Measurements from ENCODE around the gene BTBD16. TPM values are rescaled to one million over a fixed set of nuclear protein-coding genes. Genes with fewer than 3 reads are reported as not detected.

The BTBD16 gene
- total and polyA plus RNA-seq, 2 of the 13 experiments (the other 11 are each of a cell fraction or from before 2014, with no cell fraction given): 5.0 to 11.9 TPM

GRCh38 chr10:122374859-122375678, 104.0 kb downstream of the BTBD16 start (continued):
- TF ChIP-seq SRSF4 (IDR thresholded peaks at IDR 0.05; ENCODE audit: low read depth, low read length, poor library complexity, severe bottlenecking) (no peak), BORCS8-MEF2B (CRISPR knock-in tag; IDR thresholded peaks at IDR 0.05) (peak; percentile 18; the same call in 1 of the 2 replicates), ZNF12 (CRISPR knock-in tag; IDR thresholded peaks at IDR 0.05) (no peak), ZNF10 (CRISPR knock-in tag; IDR thresholded peaks at IDR 0.05; ENCODE audit: borderline replicate concordance, low read depth) (no peak), ZBTB34 (CRISPR knock-in tag; IDR thresholded peaks at IDR 0.05) (no peak), RXRA (CRISPR knock-in tag; IDR thresholded peaks at IDR 0.05) (0 out of 2 replicates have a peak, but pooled peaks have one; percentile 18), HNRNPL (IDR thresholded peaks at IDR 0.05; ENCODE audit: low read depth, low read length) (peak; percentile 82), SMC3 (IDR thresholded peaks at IDR 0.05; ENCODE audit: low read length) (no peak), AHDC1 (CRISPR knock-in tag; IDR thresholded peaks at IDR 0.05; ENCODE audit: borderline replicate concordance) (no peak), HMG20B (CRISPR knock-in tag; conservative IDR thresholded peaks at IDR 0.05) (no peak), GTF2F1 (IDR thresholded peaks at IDR 0.05; ENCODE audit: low read length) (no peak), ZNF543 (CRISPR knock-in tag; IDR thresholded peaks at IDR 0.05) (0 out of 2 replicates have a peak, but pooled peaks have one; percentile 33), ZNF337 (CRISPR knock-in tag; IDR thresholded peaks at IDR 0.05; ENCODE audit: borderline replicate concordance, low read depth) (peak; percentile 79; the same call in 1 of the 2 replicates), SP5 (CRISPR knock-in tag; IDR thresholded peaks at IDR 0.05; ENCODE audit: borderline replicate concordance, low read depth) (no peak)
- TF ChIP-seq, protein P1, sequence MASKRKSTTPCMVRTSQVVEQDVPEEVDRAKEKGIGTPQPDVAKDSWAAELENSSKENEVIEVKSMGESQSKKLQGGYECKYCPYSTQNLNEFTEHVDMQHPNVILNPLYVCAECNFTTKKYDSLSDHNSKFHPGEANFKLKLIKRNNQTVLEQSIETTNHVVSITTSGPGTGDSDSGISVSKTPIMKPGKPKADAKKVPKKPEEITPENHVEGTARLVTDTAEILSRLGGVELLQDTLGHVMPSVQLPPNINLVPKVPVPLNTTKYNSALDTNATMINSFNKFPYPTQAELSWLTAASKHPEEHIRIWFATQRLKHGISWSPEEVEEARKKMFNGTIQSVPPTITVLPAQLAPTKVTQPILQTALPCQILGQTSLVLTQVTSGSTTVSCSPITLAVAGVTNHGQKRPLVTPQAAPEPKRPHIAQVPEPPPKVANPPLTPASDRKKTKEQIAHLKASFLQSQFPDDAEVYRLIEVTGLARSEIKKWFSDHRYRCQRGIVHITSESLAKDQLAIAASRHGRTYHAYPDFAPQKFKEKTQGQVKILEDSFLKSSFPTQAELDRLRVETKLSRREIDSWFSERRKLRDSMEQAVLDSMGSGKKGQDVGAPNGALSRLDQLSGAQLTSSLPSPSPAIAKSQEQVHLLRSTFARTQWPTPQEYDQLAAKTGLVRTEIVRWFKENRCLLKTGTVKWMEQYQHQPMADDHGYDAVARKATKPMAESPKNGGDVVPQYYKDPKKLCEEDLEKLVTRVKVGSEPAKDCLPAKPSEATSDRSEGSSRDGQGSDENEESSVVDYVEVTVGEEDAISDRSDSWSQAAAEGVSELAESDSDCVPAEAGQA (IDR thresholded peaks at IDR 0.05; ENCODE audit: low read depth): no peak
- TF ChIP-seq, protein P1 (CRISPR knock-in tag; IDR thresholded peaks at IDR 0.05; ENCODE audit: borderline replicate concordance): no peak

Measured in HepG2 (cell line).